DOHH2 (cell line): ENCODE results near the gene GRID1.

Source experiments
- H3F3A ChIP-seq: fragments of 200-600 bp; sonication (generic), shearing (Covaris generic); 2 replicates; pipeline ENCODE4 v1.6.0; 2016; ENCODE audit warnings: antibody characterized with exemption, mild to moderate bottlenecking; ENCODE audit not compliant: control insufficient read depth, insufficient read depth
- H3K27ac ChIP-seq: fragments of 200-600 bp; sonication (generic); 2 replicates; pipeline ENCODE4 v1.5.1; 2014; ENCODE audit warnings: low read depth, mild to moderate bottlenecking, low read length, moderate library complexity
- H3K27me3 ChIP-seq: fragments of 200-600 bp; sonication (generic); 2 replicates; pipeline ENCODE4 v1.6.1; 2014; ENCODE audit warnings: mild to moderate bottlenecking, low read length, mixed read lengths; ENCODE audit not compliant: control insufficient read depth
- H3K36me3 ChIP-seq: fragments of 200-600 bp; sonication (generic); 2 replicates; pipeline ENCODE4 v1.6.1; 2014; ENCODE audit warnings: mild to moderate bottlenecking, low read length, moderate library complexity, mixed read lengths; ENCODE audit not compliant: control insufficient read depth
- H3K4me1 ChIP-seq: fragments of 200-600 bp; sonication (generic); 2 replicates; pipeline ENCODE4 v1.6.1; 2014; ENCODE audit warnings: mild to moderate bottlenecking, low read length, mixed read lengths; ENCODE audit not compliant: control insufficient read depth
- H3K4me2 ChIP-seq: fragments of 200-600 bp; sonication (generic); 2 replicates; pipeline ENCODE4 v1.6.0; 2014; ENCODE audit warnings: mild to moderate bottlenecking, low read length, moderate library complexity
- H3K4me3 ChIP-seq: fragments of 200-600 bp; sonication (generic); 2 replicates; pipeline ENCODE4 v1.5.1; 2014; ENCODE audit warnings: mild to moderate bottlenecking, low read length, mixed read lengths
- H3K79me2 ChIP-seq: fragments of 200-600 bp; sonication (generic); 2 replicates; pipeline ENCODE4 v1.6.1; 2014; ENCODE audit warnings: mild to moderate bottlenecking, low read length, mixed read lengths; ENCODE audit not compliant: control insufficient read depth
- H3K9me2 ChIP-seq: fragments of 200-600 bp; sonication (generic); replicated peaks from 2 replicates; pipeline ENCODE4 v1.6.1; 2014; ENCODE audit warnings: mild to moderate bottlenecking, low read length, mixed read lengths; ENCODE audit not compliant: control insufficient read depth
- H3K9me3 ChIP-seq: fragments of 200-600 bp; sonication (generic); 2 replicates; pipeline ENCODE4 v1.6.1; 2014; ENCODE audit warnings: antibody characterized with exemption, low read length, mixed read lengths; ENCODE audit not compliant: control insufficient read depth, insufficient read depth
- H4K20me1 ChIP-seq: fragments of 200-600 bp; sonication (generic); 2 replicates; pipeline ENCODE4 v1.6.0; 2014; ENCODE audit warnings: low read depth, mild to moderate bottlenecking, antibody characterized with exemption, low read length, moderate library complexity; ENCODE audit not compliant: control insufficient read depth, insufficient read depth
- EZH2phosphoT487 ChIP-seq: fragments of 200-600 bp; sonication (generic); IDR thresholded peaks from 2 replicates; pipeline ENCODE4 v1.6.1; 2017; ENCODE audit warnings: borderline replicate concordance, mild to moderate bottlenecking, antibody characterized with exemption, low read length, moderate library complexity, mixed read lengths
- TF ChIP-seq, protein P1 (sequence below): fragments of 200-600 bp; sonication (generic); IDR thresholded peaks from one replicate; pipeline ENCODE4 v1.5.1; 2014; ENCODE audit warnings: antibody characterized with exemption, mild to moderate bottlenecking, low read depth, low read length; ENCODE audit not compliant: poor library complexity, severe bottlenecking

GRID1 gene

DNA sequence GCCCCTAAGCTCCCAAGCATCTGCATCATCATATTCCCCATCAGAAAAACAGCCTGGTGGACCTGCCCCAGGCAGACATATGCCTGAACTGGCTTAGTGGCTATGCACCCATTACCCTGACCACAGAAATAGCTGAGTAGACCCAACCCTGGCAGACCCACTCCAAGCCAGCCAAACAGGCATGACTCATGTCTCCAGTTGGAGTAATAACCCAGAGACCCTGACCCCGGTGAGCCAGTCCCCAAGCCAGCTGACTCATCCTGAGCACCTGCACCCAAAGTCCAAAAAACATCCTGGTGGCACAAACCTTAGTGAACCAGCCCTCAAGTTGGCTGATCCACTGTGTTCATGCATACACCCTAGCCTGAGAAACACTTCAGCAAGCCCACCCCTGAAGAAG is 555.9 kb downstream of the GRID1 start:
- H3K9me2 ChIP-seq = no peaks in the 10 kb centered on the region
- no peaks in the 10 kb centered on the region for H4K20me1 ChIP-seq
- no peaks in the 10 kb centered on the region for H3K4me1 ChIP-seq
- H3K36me3 ChIP-seq = no peaks in the 10 kb centered on the region
- H3K79me2 ChIP-seq = no peaks in the 10 kb centered on the region
- H3F3A ChIP-seq = no peaks in the 10 kb centered on the region
- H3K4me2 ChIP-seq = no peak overlapping the region
- H3K27me3 ChIP-seq = 0 out of 2 replicates have a peak, but pooled peaks cover 4% of the 10 kb centered on the region
- TF ChIP-seq, protein P1, sequence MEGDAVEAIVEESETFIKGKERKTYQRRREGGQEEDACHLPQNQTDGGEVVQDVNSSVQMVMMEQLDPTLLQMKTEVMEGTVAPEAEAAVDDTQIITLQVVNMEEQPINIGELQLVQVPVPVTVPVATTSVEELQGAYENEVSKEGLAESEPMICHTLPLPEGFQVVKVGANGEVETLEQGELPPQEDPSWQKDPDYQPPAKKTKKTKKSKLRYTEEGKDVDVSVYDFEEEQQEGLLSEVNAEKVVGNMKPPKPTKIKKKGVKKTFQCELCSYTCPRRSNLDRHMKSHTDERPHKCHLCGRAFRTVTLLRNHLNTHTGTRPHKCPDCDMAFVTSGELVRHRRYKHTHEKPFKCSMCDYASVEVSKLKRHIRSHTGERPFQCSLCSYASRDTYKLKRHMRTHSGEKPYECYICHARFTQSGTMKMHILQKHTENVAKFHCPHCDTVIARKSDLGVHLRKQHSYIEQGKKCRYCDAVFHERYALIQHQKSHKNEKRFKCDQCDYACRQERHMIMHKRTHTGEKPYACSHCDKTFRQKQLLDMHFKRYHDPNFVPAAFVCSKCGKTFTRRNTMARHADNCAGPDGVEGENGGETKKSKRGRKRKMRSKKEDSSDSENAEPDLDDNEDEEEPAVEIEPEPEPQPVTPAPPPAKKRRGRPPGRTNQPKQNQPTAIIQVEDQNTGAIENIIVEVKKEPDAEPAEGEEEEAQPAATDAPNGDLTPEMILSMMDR = no peak
- no peak for TF ChIP-seq EZH2phosphoT487
- no peak overlapping the region for H3K27ac ChIP-seq
- H3K9me3 ChIP-seq = peaks cover 5% of the 10 kb centered on the region; the same call in 1 of the 2 replicates
- H3K4me3 ChIP-seq = no peak overlapping the region

DNA sequence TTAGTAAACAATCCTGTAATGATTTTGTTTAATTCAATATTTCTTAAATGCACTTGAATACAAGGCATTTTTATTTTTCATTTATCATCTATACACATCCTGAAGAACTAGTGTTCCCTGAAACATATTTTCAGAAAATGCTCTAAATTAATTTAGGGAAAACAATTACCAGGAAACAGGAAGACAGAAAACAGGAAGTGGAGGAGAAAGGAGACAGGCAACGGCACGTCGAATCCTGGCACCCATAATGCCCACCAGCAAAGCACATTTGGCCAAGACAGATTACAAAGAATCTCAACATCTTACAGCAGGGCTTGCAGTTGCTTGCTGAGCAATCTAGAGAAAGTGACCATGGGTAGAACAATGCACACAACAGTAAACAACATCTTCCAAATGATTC is 571.1 kb downstream of the GRID1 start:
- H3F3A ChIP-seq = no peaks in the 10 kb centered on the region
- H3K4me2 ChIP-seq = no peak overlapping the region
- no peak overlapping the region for H3K27ac ChIP-seq
- H4K20me1 ChIP-seq = no peaks in the 10 kb centered on the region
- TF ChIP-seq, protein P1 = no peak
- no peak for TF ChIP-seq EZH2phosphoT487
- H3K4me3 ChIP-seq = no peak overlapping the region
- H3K36me3 ChIP-seq = no peaks in the 10 kb centered on the region
- H3K4me1 ChIP-seq = no peaks in the 10 kb centered on the region
- no peaks in the 10 kb centered on the region for H3K9me2 ChIP-seq
- no peaks in the 10 kb centered on the region for H3K27me3 ChIP-seq
- H3K9me3 ChIP-seq = no peaks in the 10 kb centered on the region
- no peaks in the 10 kb centered on the region for H3K79me2 ChIP-seq

DNA sequence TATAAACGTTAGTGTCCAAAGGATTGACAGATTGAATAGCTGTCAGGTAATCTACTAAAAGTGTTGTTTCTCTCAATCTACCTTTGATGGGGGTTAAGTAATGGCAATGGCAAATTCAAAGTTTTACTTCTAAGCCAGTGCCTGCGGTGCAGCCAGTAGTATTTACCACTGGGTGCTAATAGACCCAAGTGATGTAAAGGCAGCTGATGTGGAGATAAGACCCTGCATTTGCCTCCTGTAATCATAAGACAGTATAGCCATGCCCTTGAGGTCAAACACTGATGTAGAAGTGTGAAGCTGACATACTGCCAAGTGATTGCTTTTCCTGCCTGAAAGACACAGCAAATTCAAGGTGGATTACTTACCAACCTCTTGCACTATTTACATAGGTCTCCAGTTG is 572.0 kb downstream of the GRID1 start:
- H3K79me2 ChIP-seq = no peaks in the 10 kb centered on the region
- H3F3A ChIP-seq = no peaks in the 10 kb centered on the region
- no peak overlapping the region for H3K4me2 ChIP-seq
- no peaks in the 10 kb centered on the region for H4K20me1 ChIP-seq
- no peaks in the 10 kb centered on the region for H3K9me2 ChIP-seq
- no peak overlapping the region for H3K27ac ChIP-seq
- H3K36me3 ChIP-seq = no peaks in the 10 kb centered on the region
- no peaks in the 10 kb centered on the region; the same call in 1 of the 2 replicates for H3K27me3 ChIP-seq
- H3K4me1 ChIP-seq = no peaks in the 10 kb centered on the region
- no peaks in the 10 kb centered on the region for H3K9me3 ChIP-seq
- no peak overlapping the region for H3K4me3 ChIP-seq
- TF ChIP-seq EZH2phosphoT487 = no peak
- TF ChIP-seq, protein P1 = no peak

DNA sequence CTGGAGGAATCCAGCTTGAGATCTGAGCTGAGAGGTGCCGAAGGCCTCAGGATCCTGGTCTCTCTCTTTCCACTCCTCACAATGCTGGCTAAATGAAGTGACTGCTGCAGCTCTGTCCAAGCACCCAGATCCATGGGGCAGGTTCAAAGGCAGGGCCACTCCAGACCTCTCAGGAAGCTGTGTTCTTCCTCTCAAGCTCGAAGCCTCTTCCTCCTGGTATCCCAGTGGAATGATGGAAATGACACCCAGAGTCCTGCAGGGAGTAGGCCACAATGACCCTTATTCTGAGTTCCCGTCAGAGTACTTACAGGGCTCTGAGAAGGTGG is 574.1 kb downstream of the GRID1 start:
- no peak overlapping the region for H3K4me2 ChIP-seq
- H3K27ac ChIP-seq = no peak overlapping the region
- no peaks in the 10 kb centered on the region for H3K4me1 ChIP-seq
- no peaks in the 10 kb centered on the region for H3K9me3 ChIP-seq
- no peaks in the 10 kb centered on the region; the same call in 1 of the 2 replicates for H3K27me3 ChIP-seq
- no peaks in the 10 kb centered on the region for H3K79me2 ChIP-seq
- H3K36me3 ChIP-seq = no peaks in the 10 kb centered on the region
- H3F3A ChIP-seq = no peaks in the 10 kb centered on the region
- H3K4me3 ChIP-seq = no peak overlapping the region
- no peaks in the 10 kb centered on the region for H4K20me1 ChIP-seq
- no peaks in the 10 kb centered on the region for H3K9me2 ChIP-seq
- TF ChIP-seq, protein P1 = peak; percentile 2
- no peak for TF ChIP-seq EZH2phosphoT487
